GM10847 (cell line): ENCODE measurements around the gene HDAC9.

Source experiments
- POLR2A ChIP-seq: IDR thresholded peaks from 2 replicates; pipeline ENCODE4 v1.6.1; 2011; ENCODE audit not compliant: insufficient read length; ENCODE audit errors: extremely low read depth

Gene HDAC9

DNA sequence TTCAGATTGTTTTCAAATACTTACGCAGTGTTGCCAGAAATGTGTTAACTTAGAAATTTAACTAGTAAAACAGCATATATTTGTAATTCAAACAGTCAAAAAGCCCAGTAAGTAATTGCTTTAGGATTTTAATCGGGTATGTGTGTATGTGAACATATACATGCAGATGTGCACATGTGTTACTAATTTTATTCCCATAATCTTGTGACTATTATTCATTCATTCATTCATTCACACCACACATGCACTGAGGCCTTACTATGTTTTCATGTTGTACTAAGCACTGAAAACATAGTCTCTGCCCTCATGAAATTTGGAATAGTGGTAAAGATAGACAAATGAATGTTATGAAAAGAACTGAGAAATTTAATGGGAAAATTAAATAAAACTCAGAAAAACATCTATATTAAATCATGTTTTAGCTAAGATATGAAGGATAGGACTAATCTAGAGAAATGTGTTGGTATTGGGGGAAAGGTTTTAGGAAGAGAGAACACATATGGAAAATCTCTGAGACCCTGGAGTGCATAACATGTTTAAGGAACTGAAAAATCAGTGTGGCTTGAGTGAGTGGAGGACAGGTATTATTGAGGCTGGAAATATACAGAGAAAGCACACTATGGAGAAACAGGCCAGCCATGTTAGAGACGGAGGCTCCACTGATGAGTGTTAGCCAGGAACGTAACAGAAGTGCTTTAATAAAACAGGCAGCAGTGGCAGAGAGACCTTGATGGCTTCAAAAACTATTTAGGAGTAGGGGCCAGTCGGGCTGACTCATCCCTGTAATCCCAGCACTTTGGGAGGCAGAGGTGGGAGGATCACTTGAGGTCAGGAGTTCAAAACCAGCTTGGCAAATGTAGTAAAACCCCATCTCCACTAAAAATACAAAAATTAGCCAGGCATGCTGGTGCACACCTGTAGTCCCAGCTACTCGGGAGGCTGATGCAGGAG, 80.3 kb downstream of the HDAC9 start:
- no peak for TF ChIP-seq POLR2A

DNA sequence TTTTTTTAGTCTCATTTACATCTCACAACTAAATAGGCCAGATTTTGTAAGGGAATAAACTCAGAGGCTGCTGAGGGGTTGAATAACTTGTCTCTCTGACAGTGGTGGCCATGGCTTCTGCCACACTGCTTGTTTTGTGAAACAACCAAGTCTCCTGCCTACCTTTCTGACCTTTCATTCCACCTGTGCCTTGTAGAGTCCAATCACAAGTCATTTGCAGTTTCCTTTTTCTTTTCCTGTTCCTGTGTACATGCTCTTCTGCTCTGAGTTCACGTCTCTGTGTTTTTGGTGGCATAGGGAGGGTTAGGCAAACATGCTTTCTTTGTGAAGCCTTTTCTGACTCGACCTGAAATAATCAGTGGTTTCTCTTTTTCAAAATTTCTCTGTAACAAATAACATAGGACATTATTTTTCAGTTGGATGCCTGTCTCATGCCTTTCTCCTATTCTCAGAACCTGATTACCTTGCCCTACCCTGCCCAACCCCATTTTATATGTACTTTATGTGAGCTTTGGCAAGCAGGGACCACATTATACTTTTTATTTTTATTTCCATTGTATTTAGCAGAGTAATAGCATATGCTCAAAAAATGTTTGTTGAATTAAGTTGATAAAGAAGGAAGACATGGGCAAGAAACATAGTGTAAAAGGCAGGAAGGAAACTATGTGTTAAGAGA, 81.7 kb downstream of the HDAC9 start:
- no peak for TF ChIP-seq POLR2A

DNA sequence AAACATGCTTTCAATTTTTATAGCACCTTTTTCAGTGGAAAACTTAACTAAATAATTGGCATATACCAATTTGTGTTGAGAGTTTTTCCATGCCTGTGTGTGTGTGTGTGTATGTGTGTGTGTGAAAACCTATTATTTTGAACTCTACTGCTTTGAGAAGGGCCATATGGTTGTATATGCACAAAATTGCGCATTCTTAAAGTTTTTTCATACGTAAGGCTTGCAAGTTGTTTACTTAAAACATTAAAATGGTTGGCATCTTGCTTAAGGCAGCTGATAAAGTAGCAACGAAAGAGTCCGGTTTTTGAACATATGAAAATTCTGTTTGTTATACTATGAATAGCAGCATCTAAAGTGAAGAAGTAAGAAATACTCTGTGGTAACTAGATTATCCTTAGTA, 84.1 kb downstream of the HDAC9 start:
- TF ChIP-seq POLR2A, result no peak

DNA sequence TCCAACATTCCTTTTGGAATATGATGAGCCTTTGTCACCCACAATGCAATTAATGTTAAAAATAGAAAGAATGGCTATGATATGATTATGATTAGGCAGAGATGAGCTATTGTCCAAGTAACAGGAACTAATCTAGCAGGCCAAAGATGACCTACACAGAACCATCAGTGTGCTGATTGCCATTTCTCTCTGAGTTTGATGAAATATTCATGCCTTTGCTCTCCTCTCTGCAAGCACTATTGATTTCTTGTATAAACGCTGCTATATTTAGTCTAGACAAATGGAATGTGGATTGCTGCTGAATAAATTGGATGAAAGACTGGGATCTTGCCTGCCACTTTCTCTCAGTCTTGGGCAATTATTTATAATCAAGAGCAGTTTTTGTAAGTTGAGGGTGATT, 85.4 kb downstream of the HDAC9 start:
- no peak for TF ChIP-seq POLR2A

DNA sequence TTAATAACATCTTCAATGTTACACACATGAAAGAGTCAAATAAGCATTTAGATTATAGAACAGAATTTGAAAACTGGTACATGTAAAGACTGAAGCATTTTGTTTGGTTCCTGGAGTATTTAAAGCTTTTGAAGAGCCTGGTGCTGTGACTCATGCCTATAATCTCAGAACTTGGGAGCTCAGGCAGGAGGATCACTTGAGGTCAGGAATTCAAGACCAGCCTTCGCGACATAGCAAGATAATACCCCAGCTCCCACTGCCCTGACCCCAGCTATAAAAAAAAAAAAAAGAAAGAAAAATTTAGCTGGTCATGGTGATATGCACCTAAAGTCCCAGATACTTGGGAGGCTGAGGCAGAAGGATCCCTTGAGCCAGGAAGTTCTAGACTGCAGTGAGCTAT, 87.8 kb downstream of the HDAC9 start:
- no peak for TF ChIP-seq POLR2A

DNA sequence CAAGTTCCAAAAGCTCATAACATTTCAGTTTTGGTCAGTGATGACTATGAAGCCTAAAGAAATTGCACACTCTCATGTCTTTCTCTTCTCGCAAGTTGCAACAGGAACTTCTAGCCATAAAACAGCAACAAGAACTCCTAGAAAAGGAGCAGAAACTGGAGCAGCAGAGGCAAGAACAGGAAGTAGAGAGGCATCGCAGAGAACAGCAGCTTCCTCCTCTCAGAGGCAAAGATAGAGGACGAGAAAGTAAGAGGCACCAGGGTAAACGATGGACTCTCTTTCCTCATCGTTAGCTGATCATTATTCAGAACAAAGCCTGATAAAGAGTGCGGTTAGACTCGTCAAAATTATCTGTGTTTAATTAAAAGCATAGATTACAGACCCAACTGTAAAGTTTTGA, 94.7 kb downstream of the HDAC9 start:
- no peak for TF ChIP-seq POLR2A

DNA sequence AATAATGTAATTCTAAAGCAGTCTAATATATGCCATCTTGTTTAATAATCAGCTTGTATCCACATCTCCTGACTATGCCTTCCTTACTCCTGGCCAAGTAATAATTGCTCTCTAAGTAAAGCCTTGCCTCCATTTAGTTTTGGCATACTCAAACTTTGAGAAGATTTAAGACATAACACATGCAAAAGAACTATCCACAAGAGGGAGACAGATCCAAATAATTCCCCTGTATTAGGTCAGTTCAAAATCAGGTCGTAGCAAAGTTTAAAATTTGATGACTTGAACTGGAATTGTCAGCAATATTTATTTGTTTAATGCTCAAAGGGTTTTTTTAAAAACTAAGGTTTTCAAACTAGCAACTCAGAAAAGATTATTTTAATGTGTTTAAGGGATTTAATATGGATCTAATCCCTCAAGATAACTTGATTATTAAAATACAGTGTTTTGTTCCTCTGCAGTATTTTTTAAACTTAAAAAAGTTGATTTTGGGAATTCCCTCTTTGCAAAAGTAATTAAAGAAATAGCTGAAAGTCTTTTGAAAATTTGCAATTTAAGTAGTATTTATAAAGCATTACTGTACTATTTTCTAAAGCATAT, 95.3 kb downstream of the HDAC9 start:
- TF ChIP-seq POLR2A, result no peak

DNA sequence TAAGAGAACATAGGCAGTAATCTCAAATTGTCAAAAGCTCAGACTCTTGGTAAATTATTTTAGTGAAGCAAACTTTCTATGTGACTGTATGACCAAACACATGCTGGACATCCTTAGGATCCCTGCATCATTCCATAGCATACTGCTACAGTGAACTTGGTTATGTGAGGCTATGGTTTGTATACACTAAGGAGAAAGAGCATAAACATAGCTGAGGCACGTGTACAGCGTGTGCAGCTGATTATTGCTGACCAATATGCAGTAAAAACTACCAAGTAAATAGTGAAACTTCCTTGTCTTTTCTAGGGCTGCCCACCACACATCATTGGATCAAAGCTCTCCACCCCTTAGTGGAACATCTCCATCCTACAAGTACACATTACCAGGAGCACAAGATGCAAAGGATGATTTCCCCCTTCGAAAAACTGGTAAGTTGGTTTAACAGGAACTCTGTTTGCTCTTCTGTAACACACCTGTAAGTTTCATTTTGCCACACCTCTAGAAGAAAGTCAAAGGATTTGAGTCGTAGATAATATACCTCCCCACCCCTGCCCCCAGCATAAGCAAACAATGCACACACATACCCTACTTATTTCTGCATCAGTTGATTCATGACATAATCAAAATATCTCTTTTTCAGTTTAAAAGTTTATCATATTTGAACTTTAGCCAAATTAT, 98.2 kb downstream of the HDAC9 start:
- no peak for TF ChIP-seq POLR2A

DNA sequence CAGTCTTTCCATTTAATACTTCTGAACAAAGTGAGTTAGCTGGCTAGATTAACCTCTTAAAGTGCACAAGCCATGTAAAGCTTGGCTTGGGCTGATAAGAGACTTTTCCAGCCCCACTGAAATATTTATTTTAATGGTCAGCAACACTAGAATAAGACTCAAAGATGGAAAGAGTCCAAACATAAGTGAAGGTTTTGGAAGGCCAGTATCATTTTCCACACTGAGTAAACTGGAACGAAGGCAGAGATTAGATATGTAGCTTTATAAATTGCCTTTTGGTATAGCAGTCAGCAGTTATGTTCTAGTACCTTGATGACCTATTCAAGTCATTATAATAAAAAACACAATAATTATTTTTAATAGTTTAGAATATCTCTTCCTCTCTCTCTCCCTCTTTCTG, 102.2 kb downstream of the HDAC9 start:
- TF ChIP-seq POLR2A, result no peak

DNA sequence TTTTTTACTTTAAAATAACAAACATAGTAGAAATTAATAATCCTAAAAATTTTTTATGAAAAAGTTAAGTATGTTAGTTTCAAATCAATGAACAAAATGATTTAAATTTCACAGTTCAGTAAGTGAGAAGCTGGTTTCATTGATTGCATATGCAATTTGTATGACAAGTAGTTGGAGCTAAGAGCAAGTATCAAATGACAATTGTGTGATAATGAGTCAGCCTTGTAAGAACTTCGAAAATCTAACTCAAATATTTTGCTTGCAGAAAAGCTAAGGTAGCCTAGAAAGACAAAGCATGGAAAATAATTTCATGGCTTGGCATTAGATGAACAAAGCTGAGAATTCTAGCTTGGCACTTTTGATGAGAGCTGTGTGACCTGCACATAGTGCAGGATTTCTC, 111.5 kb downstream of the HDAC9 start:
- no peak for TF ChIP-seq POLR2A

DNA sequence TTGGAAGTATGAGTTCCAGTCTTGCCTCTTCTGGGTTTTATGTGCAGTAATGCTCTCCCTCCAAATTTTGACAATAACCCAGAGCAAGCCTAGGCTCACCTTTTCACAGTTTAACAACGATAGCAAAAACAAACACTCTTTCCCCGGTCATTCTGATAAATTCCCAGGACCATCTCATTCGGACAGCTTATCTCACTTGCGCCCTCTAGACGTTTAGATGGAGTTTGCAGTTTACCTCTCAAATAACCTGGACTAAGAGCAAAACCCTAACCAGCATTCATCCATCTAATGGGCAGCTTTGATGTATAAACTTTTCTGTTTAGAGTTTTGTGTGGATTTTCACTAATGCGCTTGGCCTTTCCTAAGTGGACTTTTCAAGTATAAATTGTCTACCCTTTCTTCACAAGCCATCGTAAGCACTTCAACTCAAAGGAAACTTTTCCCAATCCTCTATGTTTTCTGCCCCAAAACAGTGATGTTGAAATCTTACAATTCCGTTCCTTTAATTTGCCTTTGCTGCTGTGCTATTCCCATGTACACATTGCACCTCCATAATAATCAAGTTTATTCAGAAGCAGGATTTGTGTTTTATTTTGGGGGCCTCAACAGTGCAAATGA, 114.9 kb downstream of the HDAC9 start:
- TF ChIP-seq POLR2A, result no peak

DNA sequence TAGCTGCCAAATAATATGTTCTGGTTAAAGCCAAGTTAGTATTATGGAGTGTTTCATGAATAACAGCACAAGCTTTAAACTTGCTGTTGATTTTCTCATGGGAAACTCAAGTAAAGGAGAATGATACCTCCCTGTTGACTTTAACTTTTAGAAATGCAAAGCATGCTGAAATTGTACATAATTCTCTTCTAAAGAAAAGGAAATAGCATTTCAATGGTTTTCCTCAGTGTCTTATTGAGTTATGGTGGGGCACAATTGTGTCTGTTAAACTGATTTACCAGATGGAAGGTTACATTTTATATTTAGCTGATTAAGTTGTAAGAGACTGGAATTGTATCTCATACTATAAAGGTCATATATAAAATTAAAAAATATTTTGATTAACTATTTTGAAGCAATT, 119.3 kb downstream of the HDAC9 start:
- TF ChIP-seq POLR2A, result no peak

DNA sequence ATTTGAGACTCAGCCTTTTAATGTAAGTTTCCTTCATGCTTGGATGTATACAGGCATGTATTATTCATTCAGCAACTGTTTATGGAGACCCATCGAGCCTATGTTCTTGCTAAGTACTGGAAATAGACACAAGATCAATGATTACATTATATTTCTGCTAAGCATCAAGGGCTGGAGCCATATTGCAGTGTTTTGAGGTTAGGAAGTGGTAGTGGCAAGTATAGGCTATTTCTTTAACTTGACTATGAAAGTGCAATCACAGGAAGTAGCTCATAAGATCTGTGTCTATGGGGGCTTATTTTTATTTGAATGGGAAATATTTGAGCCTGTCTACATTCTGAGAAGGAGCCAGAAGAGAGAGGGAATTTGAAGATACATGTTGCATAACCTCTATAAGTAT, 123.8 kb downstream of the HDAC9 start:
- TF ChIP-seq POLR2A, result no peak

DNA sequence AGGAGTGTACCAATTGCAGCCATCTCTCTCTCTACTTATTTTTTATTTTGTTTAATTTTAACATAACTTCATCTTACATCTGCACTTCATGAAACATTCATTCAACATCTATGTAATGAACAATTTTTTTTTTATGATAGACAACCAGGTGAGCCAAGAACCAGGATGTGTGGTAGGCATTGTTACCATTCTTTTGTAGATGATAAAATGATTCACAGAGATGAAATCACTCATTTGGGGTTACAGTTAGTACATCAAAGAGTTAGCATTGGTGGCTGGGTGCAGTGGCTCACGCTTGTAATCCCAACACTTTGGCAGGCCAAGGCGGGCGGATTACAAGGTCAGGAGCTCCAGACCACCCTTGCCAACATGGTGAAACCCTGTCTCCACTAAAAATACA, 127.8 kb downstream of the HDAC9 start:
- no peak for TF ChIP-seq POLR2A

DNA sequence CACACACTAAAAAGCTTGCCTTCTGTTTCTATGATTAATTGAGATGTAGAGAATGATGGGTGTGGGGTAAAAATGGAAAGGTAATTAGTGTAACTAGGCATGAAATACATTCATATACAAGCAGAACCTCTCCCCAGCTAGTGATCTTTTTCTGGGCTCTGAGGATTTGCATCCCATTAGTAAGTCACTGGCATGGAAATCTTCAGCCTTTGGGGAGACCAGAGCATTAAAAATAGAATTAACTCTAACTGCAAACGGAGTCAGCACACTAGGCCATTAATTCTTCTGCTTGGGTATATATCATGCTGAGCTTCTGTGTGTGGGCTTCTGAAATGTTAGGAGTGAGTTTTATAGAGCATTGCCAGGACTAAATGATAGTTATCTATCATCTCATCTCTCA, 128.9 kb downstream of the HDAC9 start:
- no peak for TF ChIP-seq POLR2A
